Omental fat pad (tissue), 4 donors: ENCODE measurements around the gene MMP28. TPM values are rescaled to one million over a fixed set of nuclear protein-coding genes. Genes with fewer than 3 reads are reported as not detected.

Source experiments
- ATAC-seq: fragments of 150-250 bp; one replicate; pipeline ENCODE4 v1.9.1; 2016; ENCODE audit warnings: mild to moderate bottlenecking, moderate library complexity; ENCODE audit not compliant: low FRiP score
- DNase-seq: peaks from one replicate; pipeline ENCODE4 v3.0.0-alpha.2; 2019; ENCODE audit warnings: low spot score
- total RNA-seq, 4 donors: library from RNA; depleted of rRNA; stranded (reverse); fragments of >200 nt; gene quantifications; one replicate each; pipeline ENCODE4 v1.1.0, GENCODE V29; 2016
- TF ChIP-seq, protein P1 (sequence below), 3 donors: fragments of 450-650 bp; IDR thresholded peaks; one replicate each; pipeline ENCODE4 v1.5.1; 2016 to 2017; ENCODE audit warnings: antibody characterized with exemption in 3 of 3, mild to moderate bottlenecking in 3 of 3, moderate library complexity in 2 of 3

The MMP28 gene
- total RNA-seq, 4 donors from 2014 or later: 31.5 to 65.6 (median 48.7) TPM

DNA sequence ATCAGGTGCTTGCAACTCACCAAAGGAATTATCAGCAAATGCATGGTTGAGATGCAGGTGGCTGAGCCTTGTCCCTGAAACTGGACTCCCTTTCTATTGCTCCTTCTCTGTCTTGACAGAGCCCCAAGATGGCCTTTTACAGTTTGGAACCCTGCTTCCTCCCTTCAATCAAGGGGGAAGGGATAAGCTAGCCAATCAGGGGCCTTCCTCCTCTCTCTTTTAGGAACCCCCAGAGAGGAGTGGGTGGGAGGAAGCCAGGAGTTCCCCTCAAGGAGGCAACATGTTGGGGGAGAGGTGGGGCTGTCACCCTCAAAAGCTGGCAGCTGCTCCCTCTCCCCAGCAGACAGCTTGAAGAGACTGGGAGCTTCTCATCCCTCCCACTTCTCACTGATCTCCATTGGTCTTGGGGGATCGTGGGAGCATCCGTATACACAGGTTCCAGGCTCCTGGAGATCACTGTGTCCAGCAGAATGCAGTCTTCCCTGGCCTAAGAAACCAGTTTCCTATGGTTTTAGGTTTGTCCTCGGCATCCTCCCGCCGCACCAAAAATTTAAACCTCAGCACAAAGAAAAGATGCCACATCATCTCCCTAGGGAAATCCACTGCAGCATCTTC lies 56.8 kb downstream of the MMP28 start:
- DNase-seq (no peak), ATAC-seq (no peak)
- TF ChIP-seq, protein P1, sequence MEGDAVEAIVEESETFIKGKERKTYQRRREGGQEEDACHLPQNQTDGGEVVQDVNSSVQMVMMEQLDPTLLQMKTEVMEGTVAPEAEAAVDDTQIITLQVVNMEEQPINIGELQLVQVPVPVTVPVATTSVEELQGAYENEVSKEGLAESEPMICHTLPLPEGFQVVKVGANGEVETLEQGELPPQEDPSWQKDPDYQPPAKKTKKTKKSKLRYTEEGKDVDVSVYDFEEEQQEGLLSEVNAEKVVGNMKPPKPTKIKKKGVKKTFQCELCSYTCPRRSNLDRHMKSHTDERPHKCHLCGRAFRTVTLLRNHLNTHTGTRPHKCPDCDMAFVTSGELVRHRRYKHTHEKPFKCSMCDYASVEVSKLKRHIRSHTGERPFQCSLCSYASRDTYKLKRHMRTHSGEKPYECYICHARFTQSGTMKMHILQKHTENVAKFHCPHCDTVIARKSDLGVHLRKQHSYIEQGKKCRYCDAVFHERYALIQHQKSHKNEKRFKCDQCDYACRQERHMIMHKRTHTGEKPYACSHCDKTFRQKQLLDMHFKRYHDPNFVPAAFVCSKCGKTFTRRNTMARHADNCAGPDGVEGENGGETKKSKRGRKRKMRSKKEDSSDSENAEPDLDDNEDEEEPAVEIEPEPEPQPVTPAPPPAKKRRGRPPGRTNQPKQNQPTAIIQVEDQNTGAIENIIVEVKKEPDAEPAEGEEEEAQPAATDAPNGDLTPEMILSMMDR (IDR thresholded peaks at IDR 0.05): no peak

DNA sequence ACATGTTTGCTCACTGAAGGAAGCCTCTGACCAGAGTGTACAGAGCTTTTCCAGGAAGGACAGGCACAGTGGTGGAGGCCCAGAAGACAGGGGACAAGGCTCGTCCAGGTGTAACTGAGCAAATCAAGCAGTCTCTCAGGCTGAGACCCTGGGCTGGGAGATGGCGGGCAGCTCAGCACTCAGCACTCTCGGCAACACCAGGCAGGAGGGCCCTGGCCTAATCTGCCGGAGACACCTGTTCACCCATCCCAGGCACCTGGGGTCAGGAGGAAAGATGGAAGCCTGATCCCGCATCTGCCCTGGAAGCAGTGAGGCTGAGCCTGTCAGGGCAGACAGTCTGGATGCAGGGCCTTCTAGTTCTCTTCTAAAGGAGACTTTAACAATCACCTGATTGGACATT lies 59.2 kb downstream of the MMP28 start:
- TF ChIP-seq, protein P1 (IDR thresholded peaks at IDR 0.05): no peak
- no peak for ATAC-seq
- no peak for DNase-seq

DNA sequence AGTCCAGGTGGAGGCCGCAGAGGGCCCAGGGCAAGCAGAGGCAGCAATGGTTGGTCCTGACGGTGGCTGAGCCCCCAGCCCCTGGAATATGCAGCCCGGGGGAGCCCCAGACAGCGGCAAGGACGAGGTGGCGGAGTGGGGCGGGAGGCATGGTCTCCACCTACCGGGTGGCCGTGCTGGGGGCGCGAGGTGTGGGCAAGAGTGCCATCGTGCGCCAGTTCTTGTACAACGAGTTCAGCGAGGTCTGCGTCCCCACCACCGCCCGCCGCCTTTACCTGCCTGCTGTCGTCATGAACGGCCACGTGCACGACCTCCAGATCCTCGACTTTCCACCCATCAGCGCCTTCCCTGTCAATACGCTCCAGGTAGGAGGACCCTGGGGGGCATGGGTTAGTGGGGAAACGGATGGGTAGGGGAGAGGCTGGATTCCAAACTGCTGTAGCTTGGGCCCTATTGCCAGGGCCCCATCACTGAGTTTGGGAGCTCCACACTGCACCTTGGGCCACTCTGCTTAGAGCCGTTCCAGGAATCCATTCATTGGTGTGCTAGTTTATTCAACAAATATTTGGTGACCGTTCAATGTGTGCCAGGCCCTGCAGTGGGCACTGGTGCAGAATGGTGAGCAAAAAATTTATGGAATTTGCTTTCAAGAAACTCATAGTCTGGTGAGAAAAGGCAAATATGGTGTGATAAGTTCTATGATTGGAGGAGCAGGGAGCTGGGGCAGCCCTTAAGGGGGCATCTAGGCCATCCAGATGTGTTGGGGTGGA lies 60.2 kb downstream of the MMP28 start:
- TF ChIP-seq, protein P1 (IDR thresholded peaks at IDR 0.05): no peak
- DNase-seq (no peak), ATAC-seq (no peak)

DNA sequence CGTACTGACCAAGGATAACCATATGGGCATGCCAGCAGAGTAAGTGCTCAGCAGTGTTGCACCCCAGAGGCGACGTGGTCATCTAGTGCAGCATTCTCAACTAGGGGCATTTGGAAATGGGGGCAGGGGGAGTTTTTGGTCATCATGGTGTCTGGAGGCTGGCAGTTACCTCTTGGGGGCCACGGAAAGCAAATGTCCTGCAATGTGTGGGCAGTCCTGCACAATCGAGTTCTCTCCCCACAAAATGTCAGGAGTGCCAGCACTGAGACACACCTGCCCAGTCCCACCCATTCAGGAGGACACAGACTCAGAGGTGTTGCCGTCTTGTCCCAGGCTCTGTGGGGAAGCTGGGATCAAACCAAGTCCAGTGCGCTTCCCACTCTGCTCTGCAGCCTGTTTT lies 61.0 kb downstream of the MMP28 start:
- ATAC-seq (no peak), DNase-seq (no peak)
- TF ChIP-seq, protein P1 (IDR thresholded peaks at IDR 0.05): no peak

DNA sequence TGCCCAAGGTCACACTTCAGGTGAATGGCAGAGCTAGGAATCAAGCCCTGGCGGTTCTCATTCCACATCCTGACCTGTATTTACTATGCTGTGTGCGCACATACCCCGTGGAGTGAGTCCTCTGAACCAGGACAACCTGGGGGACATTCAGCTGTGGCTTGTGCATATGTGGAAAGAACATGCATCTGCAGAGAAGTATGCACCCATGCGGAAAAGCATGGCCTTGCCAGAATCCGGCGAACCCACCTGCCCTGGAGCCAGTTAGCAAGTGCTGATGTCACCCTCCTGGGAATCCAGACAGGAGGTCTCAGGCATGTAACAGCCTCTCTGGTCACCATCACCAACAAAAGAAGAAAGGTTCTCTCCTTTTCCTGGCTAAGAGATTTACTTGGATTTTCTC lies 62.1 kb downstream of the MMP28 start:
- ATAC-seq: no peak

DNA sequence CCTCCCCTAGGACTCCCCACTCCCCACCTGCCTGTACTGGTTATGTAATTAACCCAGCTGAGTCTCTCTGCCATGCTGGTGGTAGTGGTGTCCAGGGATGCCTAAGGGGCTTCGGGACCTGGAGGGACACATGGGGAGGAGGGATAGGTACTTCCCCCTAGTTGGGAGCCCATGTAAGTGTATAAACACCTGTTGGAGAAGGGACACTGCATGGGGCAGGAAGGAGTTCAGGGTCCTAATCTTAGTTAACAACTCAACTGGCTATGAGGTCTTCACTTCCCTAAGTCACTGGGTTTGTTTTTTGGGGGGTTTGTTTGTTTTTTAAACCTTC lies 62.7 kb downstream of the MMP28 start:
- no peak for DNase-seq
- TF ChIP-seq, protein P1 (IDR thresholded peaks at IDR 0.05): no peak
- ATAC-seq: no peak

More for the DNA sequence above, 62.1 kb downstream of the MMP28 start:
- DNase-seq: no peak
- TF ChIP-seq, protein P1 (IDR thresholded peaks at IDR 0.05): no peak
